HG02938 (cell line): Measurements from ENCODE around the gene CIITA.
A peak's percentile ranks its signal among the peaks of the same experiment; 100 is the strongest.

ENCODE experiments used
- ATAC-seq: cut with Tn5 transposase; IDR thresholded peaks from one replicate; pipeline ENCODE4 v1.9.1; 2021; ENCODE audit warnings: mild to moderate bottlenecking, moderate library complexity; ENCODE audit not compliant: unreplicated experiment

CIITA gene

DNA sequence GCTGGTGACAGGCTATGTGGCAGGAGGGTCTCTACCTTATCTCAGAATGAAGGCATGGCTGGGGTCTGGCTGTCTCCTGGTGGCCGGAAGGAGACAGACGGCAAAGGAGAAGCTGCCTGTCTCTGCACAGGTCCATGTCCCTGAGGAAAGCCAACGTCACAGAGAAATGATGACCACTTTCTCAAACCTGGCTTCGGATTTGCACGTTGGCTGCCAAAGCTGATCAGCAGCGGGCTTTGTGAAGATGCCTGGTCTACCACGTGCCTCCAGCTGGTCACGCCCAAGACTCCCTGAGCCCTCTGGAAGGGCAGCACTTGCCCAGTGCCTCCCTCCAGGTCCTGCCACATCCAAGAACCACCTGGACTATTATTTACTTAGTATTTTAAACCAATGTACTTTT lies 56.9 kb downstream of the CIITA start:
- ATAC-seq, result no peak

DNA sequence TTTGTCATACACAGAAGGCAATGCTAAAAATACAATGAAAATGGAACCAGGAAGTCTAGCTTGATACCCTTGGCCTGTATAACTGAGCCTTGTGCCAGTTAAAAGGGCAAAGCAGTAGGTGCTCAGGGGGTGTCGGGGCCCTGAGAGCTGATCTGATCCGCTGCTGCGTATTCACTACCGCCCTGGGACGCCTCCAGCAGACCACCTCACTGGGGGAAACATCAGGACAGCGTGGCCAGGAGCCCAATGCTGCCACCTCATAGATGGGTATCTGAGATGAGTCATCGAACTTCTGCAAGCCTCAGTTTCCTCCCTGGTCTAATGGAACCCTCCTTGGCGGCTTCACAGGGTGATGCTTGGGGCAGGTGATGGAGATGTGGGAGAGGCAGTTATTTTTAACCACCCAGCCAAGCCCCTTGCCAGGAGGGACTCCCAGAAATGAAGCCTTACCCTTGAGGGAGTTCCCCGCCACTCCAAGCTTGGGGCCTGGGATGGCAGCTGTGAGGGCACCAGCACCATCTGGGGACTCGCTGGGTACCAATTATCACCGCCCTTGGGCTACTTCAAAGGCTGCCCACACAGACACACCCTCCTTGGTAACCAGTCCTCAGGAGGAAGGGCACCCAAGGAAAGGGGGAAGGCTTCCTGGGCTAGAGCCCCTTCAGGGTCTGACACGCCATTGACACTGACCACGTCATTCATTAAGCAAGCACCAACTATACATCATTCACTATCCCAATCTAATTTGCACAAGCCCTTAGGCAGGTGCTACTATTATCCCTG lies 57.5 kb downstream of the CIITA start:
- ATAC-seq, result no peak

DNA sequence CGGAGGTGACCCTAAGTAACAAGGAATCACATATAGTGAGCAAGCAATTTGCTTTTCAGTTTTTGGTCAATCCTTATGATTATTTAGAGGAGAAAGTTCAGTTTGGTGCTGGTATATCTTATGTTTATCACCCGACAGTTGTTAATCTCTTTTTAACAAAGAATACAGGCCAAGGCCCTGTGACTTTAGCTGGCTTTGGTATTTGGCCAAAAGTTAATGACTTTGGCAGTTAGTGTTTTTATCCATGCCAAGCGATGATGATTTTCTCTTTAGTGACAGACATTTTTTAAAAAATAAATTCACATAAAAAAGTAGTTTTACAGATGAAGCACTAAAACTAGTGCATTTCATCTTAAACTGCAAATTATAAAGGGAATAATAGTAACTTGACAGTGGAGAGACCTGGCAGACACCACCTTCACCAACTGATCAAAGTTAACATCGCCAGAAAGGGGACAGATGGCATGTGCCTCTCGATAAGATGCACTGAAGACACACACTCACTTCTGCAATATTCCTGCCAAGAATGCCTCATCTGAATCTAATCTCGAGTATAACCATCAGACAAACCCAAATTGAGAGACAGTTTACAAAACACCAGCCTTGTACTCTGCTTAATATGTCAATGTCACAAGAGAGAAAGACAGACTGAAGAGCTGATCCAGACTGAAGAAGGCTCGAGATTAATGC lies 58.4 kb downstream of the CIITA start:
- no peak for ATAC-seq

DNA sequence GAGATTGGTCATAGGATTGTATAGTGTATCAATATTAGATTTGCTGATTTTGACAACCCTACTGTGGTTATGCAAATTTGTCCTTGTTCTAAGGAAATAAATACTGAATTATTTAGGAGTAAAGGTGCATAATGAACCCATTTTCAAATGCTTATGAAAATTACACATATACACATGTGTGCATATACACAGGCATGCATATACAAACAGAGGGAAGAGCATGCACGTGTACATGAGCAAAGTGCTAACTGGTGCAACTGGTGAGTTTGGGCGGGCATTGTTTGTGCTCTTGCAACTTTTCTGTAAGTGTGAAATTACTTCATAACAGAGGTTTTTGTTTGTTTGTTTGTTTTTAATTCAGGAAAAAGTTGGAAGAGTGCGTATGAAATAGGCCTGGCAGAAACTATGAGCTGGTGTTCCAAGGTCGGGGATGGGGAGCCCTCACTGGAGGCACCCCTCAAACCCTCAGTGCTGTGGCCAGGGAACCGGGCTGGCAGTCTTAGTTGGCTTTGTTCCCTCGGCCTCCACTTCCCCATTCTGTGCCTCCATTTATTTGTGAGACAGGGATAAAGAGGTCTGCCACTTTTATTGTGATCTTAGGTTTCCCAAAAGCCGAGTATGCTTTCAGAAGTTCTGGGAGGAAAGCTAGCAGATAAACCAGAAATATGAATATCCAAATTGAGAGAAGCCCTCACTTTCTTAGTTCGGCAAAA lies 59.4 kb downstream of the CIITA start:
- no peak for ATAC-seq

DNA sequence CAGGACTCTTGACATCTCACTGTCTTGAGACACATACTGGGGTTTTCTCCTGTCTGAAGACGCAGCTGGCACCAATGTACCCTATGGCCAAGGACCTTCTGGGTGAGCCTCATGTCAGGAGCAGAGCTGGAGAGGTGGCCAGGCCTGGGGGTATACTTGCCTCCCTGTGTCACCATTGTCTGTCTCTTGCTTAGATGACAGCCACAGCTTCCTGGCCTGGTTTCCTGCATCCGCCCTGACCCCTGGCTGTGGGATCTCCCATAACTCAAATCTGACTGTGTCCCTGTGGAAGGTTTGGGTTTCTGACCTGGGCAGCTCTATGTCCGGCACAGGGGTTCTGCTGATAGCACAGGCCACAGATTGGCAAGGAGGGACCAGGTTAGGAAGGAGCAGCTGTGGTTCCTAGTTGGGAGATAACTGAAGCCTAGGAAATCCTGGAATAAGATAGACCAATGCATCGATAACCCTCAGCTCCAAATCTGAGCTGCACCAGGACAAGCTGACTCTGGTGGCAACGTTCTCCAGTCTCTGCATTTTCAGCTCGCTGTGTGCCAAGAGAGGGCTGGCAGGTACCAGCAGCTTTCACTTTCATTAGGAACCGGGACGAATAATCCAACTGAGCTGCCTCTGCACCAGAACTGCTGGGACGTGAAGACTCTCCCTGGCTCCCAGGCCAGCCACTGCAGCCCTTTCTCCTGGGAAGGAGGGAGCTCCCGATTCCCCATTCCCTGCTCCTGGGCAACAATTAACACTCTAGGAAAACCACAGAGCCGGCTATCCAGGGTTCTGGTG lies 60.3 kb downstream of the CIITA start:
- no peak for ATAC-seq

DNA sequence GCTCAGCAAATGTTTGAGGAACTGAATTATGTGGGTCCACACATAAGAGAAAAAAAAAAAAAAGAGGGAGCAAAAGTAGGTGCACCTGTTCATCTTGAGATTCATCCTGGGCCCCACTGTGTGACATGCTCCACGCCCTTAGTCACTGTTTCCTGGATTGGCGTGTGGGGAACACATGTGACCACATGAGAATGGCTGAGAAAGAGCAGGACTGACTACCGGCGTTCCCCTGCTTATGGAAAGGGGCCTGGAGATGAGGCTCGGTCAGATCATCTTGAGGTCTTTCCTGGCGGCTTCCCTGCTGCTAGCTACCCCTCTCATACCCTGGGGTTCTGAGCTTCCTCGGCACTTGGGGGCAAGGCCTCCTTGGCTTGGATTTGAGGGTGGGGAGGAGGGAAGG lies 61.3 kb downstream of the CIITA start:
- ATAC-seq, result no peak

DNA sequence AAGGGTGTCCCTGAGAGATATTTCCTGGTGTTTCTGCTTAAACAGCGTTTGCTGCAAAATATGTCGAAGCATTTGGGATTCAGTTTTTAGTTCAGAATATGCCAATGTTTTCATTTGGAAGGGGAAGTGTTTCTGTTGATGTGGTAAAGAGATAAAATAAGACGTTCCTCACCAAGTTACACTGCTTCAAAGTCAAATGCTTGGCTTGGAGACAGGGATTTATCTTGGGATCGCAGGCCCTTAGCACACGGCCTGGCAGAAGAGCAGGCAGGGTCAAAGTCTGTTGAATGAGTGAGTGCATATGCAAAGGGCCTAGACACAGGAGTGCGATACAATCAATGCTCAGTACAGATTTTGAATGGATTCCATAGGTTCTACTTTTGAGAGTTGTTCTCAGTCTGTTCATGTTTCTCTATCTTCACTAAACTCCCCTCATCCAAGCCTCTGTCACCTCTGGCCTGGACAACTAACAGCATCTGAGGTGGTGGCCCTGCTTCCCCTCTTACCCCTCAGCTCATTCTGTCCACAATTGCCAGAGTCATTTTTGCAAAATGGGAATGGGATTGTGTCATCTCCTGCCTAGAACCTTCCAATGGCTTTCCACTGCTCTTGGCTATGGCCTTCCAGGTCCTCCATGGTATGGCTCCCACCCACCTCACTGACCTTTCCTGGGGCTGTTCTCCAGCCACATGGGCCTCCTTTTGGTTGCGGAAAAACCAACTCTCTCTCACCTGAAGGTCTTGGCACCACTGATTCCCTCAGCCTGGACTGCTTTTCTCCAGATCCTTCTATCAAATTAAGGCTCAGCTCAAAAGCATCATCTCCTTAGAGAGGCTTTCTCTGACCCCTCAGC lies 62.0 kb downstream of the CIITA start:
- no peak for ATAC-seq

DNA sequence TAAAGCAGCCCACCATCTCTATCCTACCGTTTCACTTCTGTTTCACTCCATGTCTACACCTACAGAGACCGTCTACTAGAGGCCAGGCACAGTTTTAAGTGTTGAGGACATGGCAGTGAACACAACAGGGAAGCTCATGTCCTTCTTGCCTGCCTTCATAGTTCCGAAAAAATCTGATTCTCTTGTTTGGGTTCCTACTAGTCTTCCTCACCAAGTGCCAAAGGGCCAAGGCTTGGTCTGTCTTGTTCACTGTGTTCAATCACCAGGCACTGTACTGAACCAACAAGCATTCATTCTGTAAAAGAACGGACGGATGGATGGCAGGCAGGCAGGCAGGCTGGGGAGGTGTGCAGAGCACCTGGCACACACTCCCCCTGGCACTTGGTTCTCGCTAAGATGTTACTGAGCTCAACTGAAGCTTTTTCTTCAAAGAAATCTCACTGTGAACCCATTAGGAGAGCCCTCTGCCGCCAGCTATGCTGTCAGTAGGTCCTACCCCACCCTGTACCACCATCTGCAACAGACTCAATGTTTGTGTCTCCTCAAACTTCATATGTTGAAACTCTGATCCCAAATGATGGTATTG lies 62.7 kb downstream of the CIITA start:
- ATAC-seq, result no peak

DNA sequence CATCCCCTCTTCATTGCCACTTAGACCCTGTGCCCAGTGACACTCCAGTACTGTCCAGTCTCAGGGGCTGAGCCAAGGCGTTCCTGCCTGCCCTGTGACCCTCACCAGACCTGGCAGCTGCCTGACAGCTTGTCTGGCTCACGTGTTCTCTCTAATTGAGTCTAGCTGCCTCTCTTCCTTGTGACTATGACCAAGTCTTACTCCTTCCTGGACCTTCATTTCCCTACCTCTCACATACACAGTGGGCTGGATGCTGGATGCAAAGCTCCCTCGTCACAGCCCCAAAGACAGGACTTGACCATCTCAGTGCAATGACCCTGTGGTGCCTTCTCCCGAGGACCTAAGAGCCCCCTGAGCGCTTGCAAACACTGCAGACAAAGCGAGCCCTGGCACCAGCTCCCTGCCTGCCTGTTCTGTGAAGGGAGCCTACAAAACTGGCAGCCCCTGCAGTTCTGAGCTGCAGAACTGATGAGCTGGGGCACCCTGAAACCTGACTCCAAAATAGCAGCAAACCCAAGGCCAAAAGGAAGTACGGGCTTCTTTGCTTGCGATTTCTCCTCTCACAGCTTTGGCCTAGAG lies 63.6 kb downstream of the CIITA start:
- no peak for ATAC-seq

DNA sequence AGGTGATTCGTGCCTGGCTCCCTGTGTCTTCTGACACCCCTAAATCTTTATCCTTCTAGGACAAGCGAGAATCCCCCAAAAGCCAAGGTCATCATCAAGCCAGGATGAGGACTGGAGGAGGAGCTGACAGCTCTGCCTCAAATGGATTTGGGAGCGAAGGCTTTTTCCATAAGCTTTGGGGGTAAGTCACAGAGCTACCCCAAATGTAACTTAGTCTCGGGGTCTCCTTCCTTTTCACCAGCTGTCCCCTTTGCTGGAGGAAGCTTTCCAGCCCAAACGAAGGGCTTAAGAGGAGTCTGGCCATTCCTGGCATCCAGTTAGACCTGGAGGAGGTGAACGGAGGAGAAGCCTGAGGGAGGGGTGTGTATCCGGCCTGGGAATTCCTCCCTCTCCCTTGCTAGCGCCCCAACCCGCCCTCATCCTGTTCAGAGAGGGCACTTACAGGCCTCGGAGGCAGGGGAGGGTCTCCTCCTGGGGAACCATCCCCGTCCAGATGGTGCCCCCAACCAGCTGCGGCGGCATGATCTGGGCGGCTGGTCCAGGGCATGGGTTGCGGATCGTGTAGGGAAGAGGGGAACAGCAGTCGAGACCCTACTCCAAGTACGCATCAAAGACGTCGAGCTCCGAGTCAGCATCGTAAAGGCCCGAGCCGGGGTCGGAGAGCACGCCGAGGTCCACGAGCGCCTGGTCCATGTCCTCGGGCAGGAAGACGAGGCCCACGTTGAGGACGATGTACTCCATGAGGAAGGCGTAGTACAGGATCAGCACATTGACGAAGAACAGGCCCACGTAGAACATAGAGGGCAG lies 64.3 kb downstream of the CIITA start:
- no peak for ATAC-seq

DNA sequence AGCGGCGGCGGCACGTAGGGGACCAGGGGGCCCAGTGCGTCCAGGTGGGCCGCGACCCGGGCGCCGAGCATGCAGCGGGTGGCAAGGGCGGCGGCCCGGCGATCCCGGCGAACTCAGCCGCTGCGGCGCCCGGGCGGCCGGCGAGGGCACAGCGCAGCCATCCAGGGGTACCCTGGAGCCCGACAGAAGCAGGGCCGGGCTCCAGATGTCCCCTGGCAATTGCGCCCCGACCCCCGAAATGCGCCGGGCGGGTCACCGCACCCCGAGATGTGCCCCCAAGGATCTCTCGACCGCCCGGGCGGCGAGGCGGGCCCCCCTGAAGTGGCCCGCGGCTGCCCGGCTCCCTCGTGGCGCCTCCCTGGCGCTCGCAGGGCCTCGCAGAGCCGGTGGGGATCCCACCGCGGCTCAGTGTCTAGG lies 64.9 kb downstream of the CIITA start:
- peak; percentile 6 for ATAC-seq

DNA sequence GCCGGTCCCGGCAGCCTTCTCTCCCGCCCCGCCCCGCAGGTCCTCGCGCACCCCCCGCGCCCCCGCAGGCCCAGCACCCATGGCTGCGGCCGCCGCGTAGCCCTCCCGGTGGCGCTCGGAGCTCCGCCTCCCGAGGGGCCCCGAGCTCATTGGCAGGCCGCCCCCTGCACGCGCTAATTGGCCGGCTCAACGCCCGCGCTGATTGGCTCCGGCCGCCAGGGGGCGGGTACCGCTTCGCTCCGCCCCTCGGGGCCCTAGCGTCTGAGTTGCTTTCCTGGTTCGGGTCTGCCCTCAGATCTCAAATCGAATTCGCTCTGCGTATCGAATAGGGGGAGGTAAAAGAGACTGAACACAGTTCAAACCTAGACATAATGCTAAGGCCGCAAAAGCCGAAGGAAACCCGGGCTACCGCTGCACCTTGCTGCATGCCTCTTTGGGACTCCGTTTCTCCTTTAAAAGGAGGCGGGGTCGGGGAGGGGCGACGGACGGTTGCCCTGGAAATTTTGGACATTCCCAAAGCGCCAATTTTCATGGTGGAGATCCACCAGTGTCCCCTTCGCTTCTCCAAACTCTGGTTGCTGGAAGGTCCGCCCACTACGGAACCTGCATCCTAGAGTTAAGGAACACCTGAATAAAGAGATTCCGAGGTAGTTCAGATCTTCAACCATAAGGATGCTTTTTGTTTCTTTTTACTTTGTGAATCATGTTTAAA lies 65.5 kb downstream of the CIITA start, which contains the start of gene DEXI:
Gene DEXI (minus strand): TSS at position 117 of the 712 bp plus-strand sequence. CDS start 463 bp downstream, outside the sequence.
- ATAC-seq, result peak; percentile 37

DNA sequence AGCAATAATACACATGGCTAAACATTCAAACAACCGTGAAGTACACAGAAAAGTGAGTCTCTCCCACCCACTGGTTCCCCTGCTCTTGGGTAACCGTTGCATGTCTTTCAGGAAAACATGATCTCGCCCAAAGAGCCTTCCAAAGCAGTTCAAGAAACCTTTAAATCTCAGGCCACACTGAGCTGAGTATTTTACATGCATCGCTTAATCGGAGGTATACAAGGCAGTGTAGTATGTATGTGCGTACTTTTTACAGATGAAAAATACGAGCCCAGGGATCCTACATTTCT lies 66.0 kb downstream of the CIITA start:
- no peak for ATAC-seq

DNA sequence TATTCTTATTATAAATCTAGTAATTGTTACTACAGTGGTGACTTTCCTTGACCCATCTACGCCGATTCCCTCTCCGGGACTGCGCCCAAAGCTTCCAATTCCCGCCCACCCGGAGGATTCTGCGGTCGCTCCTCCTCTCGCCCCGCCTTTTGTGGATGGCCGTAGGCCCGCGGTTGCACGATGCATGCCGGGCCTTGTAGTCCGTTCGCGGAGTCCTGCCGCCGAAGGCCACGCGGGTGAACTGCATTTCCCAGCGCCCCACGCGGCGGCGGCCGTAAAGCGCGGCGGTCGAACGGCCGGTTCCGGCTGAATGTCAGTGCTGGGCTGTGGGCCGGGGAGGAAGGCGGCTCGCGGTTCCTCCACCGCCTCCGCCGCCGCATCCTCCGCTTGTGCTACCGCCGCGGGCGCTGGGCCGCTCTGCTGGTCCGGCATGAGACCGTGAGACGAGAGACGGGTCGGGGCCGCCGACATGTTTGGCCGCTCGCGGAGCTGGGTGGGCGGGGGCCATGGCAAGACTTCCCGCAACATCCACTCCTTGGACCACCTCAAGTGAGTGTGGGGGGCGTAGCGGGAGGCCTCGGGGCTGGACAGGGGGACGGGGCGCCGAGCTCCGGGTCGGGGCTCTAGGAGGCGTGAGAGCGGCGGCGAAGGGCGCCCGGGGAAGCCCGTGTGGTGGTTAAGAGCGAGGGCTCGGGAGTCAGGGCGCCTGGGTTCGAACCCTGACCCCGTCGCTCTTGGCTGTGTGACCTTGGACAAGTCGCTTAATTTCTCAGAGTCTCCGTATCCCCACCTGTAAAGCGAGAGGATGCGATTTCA lies 67.5 kb downstream of the CIITA start, which contains the start of gene CLEC16A:
Gene CLEC16A (plus strand): TSS at position 316 of the 816 bp plus-strand sequence. CDS start 154 bp downstream, at position 470.
- ATAC-seq, result peak; percentile 64

DNA sequence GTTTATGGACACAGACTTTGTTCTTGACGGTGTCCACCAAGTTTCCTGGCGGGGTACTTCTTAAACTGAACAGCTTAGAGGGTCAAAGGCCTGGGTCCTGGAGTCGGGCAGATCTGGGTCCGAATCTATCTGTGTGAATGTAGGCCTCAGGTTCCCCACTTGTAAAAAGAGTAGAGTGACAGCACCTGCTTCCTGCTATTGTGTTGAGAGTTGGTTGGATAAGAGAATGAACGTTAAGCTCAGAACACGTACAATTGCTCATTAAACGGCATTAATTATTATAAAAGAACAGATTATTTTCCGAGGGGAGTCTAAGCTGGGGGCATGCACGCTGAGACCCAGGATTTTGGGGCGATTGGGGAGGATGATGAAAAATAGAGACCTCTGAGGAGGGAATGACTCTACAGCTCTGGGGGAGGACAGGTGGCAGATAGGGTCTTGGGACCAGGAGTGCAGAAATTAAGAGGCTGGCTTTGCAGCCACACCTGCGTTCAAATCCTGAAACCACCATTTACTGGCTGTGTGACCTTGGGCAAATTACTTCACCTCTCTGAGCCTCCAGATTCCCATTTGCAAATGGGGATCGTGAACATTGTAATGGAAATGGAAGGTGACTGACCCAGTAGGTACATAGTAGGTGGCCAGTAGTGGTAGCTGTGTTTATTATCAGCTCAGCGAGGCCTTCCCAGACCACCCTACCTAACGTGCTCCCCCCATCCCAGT lies 68.2 kb downstream of the CIITA start:
- no peak for ATAC-seq

DNA sequence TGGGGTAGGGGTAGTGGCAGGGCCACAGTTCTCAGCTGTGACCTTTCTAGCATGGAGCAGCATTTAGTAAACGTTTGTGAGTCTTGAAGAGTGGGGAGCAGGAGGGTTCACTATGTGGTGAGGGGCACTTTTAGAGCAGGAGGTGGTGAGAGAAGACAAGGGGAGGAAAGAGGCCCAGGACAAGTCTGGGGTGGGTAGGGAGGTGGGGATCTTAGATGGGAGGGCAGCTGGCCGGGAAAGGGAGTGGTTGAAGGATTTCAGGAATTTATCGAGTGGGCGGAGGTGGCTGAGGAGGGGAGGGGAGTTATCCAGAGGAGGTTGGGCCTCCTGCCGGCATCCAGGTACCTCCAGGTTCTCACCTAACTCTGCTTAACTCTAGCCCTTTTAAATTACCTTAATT lies 69.3 kb downstream of the CIITA start:
- ATAC-seq, result no peak
